Measurements from ENCODE around the gene DENND1B.

DENND1B gene

GRCh38 chr1:197680311-197680710 lies 95.0 kb downstream of the DENND1B start:
- DNase-seq = no peak

GRCh38 chr1:197677752-197678295 lies 97.5 kb downstream of the DENND1B start:
- no peak for DNase-seq

- no peak for DNase-seq
Measured at GRCh38 chr1:197677313-197677712, 98.0 kb downstream of the DENND1B start.

- DNase-seq = no peak
Measured at GRCh38 chr1:197675583-197676208, 99.6 kb downstream of the DENND1B start.

GRCh38 chr1:197674286-197674685 lies 101.0 kb downstream of the DENND1B start:
- DNase-seq = no peak

GRCh38 chr1:197673292-197673691 lies 102.0 kb downstream of the DENND1B start:
- no peak for DNase-seq

- DNase-seq = no peak
Measured at GRCh38 chr1:197672347-197672746, 102.9 kb downstream of the DENND1B start.

GRCh38 chr1:197671920-197672319 lies 103.4 kb downstream of the DENND1B start:
- no peak for DNase-seq

- DNase-seq = no peak
Measured at GRCh38 chr1:197671140-197671539, 104.1 kb downstream of the DENND1B start.

- no peak for DNase-seq
Measured at GRCh38 chr1:197666769-197667285, 108.5 kb downstream of the DENND1B start.

GRCh38 chr1:197664391-197664790 lies 110.9 kb downstream of the DENND1B start:
- DNase-seq = no peak

GRCh38 chr1:197663162-197663953 lies 111.9 kb downstream of the DENND1B start:
- no peak for DNase-seq

GRCh38 chr1:197660389-197660788 lies 114.9 kb downstream of the DENND1B start:
- DNase-seq = no peak

- no peak for DNase-seq
Measured at GRCh38 chr1:197659171-197659570, 116.1 kb downstream of the DENND1B start.

- DNase-seq = no peak
Measured at GRCh38 chr1:197649188-197649587, 126.1 kb downstream of the DENND1B start.

- no peak for DNase-seq
Measured at GRCh38 chr1:197638316-197638715, 137.0 kb downstream of the DENND1B start.

- no peak for DNase-seq
Measured at GRCh38 chr1:197637406-197637805, 137.9 kb downstream of the DENND1B start.

- DNase-seq = no peak
Measured at GRCh38 chr1:197633447-197634078, 141.7 kb downstream of the DENND1B start.

- no peak for DNase-seq
Measured at GRCh38 chr1:197632651-197633050, 142.6 kb downstream of the DENND1B start.

- no peak for DNase-seq
Measured at GRCh38 chr1:197632005-197632404, 143.3 kb downstream of the DENND1B start.

GRCh38 chr1:197622371-197622770 lies 152.9 kb downstream of the DENND1B start:
- DNase-seq = no peak

GRCh38 chr1:197621761-197622160 lies 153.5 kb downstream of the DENND1B start:
- DNase-seq = no peak

- DNase-seq = no peak
Measured at GRCh38 chr1:197620714-197621163, 154.5 kb downstream of the DENND1B start.
